ENCODE measurements around the gene TSFM.

TSFM gene

GRCh38 chr12:57830393-57830792 is 47.8 kb downstream of the TSFM start:
- Histone ChIP-seq H3K27me3 (ENCODE audit: insufficient read depth, poor library complexity, severe bottlenecking) (no peaks in the 10 kb centered on the region), H3K27ac (replicated peaks) (no peak overlapping the region), H3K4me3 (replicated peaks; ENCODE audit: insufficient read depth, low read length) (no peak overlapping the region)
- no peak for DNase-seq (ENCODE audit: low read depth in 1 of 2, low spot score in 1 of 2)
- TF ChIP-seq POLR2AphosphoS5 (IDR thresholded peaks at IDR 0.05; ENCODE audit: low read depth) (no peak), SPI1 (IDR thresholded peaks at IDR 0.05; ENCODE audit: borderline replicate concordance, low read depth) (no peak), GABPA (IDR thresholded peaks at IDR 0.05; ENCODE audit: low read depth) (no peak), CTCF (IDR thresholded peaks at IDR 0.05; ENCODE audit: insufficient read depth, low read length) (no peak), REST (IDR thresholded peaks at IDR 0.05; ENCODE audit: insufficient replicate concordance, low read depth) (no peak)

GRCh38 chr12:57832966-57833365 is 50.4 kb downstream of the TSFM start:
- Histone ChIP-seq H3K4me3 (replicated peaks; ENCODE audit: insufficient read depth, low read length) (no peak overlapping the region), H3K27me3 (ENCODE audit: insufficient read depth, poor library complexity, severe bottlenecking) (no peaks in the 10 kb centered on the region), H3K27ac (replicated peaks) (no peak overlapping the region)
- TF ChIP-seq CTCF (IDR thresholded peaks at IDR 0.05; ENCODE audit: insufficient read depth, low read length) (no peak), POLR2AphosphoS5 (IDR thresholded peaks at IDR 0.05; ENCODE audit: low read depth) (no peak), SPI1 (IDR thresholded peaks at IDR 0.05; ENCODE audit: borderline replicate concordance, low read depth) (no peak), GABPA (IDR thresholded peaks at IDR 0.05; ENCODE audit: low read depth) (no peak), REST (IDR thresholded peaks at IDR 0.05; ENCODE audit: insufficient replicate concordance, low read depth) (no peak)
- no peak for DNase-seq (ENCODE audit: low read depth in 1 of 2, low spot score in 1 of 2)

GRCh38 chr12:57833672-57834071 is 51.1 kb downstream of the TSFM start:
- no peaks in the 10 kb centered on the region for H3K27me3 ChIP-seq (ENCODE audit: insufficient read depth, poor library complexity, severe bottlenecking)
- TF ChIP-seq REST (IDR thresholded peaks at IDR 0.05; ENCODE audit: insufficient replicate concordance, low read depth) (no peak), SPI1 (IDR thresholded peaks at IDR 0.05; ENCODE audit: borderline replicate concordance, low read depth) (no peak), CTCF (IDR thresholded peaks at IDR 0.05; ENCODE audit: insufficient read depth, low read length) (no peak), POLR2AphosphoS5 (IDR thresholded peaks at IDR 0.05; ENCODE audit: low read depth) (no peak), GABPA (IDR thresholded peaks at IDR 0.05; ENCODE audit: low read depth) (no peak)
- no peak overlapping the region for H3K27ac ChIP-seq (replicated peaks)
- no peak for DNase-seq (ENCODE audit: low read depth in 1 of 2, low spot score in 1 of 2)
- no peak overlapping the region for H3K4me3 ChIP-seq (replicated peaks; ENCODE audit: insufficient read depth, low read length)
